Fibroblast of skin of left quadriceps (primary cell): Measurements from ENCODE around the gene HMGN5.

Source experiments
- DNase-seq, 2 experiments: peaks; one replicate each; pipeline ENCODE4 v3.0.0-alpha.2; 2013; ENCODE audit warnings: low read depth in 2 of 2

Gene HMGN5

DNA sequence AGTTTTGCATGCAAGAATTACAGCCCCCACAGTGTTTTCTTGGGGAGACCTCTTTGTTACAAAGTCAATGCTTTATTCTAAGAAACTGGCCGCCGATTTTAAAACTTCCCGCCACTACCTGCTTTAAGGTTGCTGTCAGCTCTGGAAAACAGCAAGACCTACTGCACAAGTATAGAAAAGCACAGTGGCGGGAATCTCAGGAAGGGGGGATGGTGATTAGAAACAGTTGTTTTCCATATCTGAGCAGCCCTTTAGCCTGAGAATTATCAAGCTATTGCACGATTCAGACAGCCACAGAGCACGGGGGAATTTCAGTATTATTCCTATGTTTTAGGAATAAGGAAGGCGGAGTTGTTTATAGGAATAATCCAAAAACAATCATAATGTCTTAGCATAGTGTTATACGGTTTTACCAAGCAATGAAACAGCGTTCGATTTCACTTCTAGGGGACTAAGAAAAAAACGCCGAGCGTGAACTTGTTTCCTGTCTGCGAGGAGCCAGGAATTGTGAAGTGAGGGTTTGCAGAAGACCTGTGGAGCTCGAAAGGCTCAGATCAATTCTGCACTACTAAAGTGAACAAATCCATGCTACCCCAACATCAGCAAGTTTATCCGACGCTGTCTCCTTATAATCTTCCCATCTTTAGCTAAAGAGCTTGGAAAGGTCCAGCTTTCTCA, 81.3 kb downstream of the HMGN5 start:
- no peak for DNase-seq

GRCh38 chrX:81114757-81115156, 87.0 kb downstream of the HMGN5 start:
- no peak for DNase-seq

- no peak for DNase-seq
Measured at GRCh38 chrX:81110286-81110685, 91.4 kb downstream of the HMGN5 start.

DNA sequence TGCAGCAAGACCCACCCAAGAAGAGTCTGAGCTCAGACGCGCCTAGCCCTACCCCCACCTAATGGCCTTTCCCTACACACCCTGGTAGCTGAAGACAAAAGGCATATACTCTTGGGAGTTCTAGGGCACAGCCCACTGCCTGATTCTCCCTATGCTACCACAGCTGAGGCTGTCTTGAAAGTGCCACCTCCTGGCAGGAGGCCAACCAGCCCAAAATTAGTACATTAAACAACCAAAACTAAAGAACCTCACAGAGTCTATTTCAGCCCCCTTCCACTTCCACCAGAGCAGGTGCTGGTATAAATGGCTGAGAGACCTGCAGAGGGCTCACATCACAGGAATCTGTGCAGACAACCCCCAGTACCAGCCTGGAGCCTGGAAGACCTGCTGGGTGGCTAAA, 119.1 kb downstream of the HMGN5 start:
- DNase-seq, result no peak
